Loucy (cell line): ENCODE results near the gene DUS3L.

ENCODE experiments used
- CTCF ChIP-seq: fragments of 200-600 bp; sonication (generic); conservative IDR thresholded peaks from 2 replicates; pipeline ENCODE4 v1.5.1; 2014; ENCODE audit warnings: mild to moderate bottlenecking, antibody characterized with exemption, low read length
- EZH2phosphoT487 ChIP-seq: fragments of 200-600 bp; IDR thresholded peaks from 2 replicates; pipeline ENCODE4 v1.6.1; 2018; ENCODE audit warnings: antibody characterized with exemption, mild to moderate bottlenecking, moderate library complexity, borderline replicate concordance

GRCh38 chr19:5831159-5831558 lies 40.2 kb upstream of the DUS3L start:
- TF ChIP-seq CTCF (no peak), EZH2phosphoT487 (no peak)
